GM15510 (cell line): ENCODE data around the gene SSR1.

ENCODE experiments used
- POLR2A ChIP-seq: IDR thresholded peaks from 3 replicates; pipeline ENCODE4 v1.6.1; 2011; ENCODE audit warnings: borderline replicate concordance; ENCODE audit not compliant: insufficient read length; ENCODE audit errors: extremely low read depth

SSR1 gene

GRCh38 chr6:7232351-7232750 is 80.6 kb downstream of the SSR1 start:
- TF ChIP-seq POLR2A: no peak

- no peak for TF ChIP-seq POLR2A
Observed at GRCh38 chr6:7230956-7231713, 81.9 kb downstream of the SSR1 start.

GRCh38 chr6:7230327-7230691 is 82.7 kb downstream of the SSR1 start:
- no peak for TF ChIP-seq POLR2A

- TF ChIP-seq POLR2A: no peak
Observed at GRCh38 chr6:7229376-7230326, 83.3 kb downstream of the SSR1 start.

DNA sequence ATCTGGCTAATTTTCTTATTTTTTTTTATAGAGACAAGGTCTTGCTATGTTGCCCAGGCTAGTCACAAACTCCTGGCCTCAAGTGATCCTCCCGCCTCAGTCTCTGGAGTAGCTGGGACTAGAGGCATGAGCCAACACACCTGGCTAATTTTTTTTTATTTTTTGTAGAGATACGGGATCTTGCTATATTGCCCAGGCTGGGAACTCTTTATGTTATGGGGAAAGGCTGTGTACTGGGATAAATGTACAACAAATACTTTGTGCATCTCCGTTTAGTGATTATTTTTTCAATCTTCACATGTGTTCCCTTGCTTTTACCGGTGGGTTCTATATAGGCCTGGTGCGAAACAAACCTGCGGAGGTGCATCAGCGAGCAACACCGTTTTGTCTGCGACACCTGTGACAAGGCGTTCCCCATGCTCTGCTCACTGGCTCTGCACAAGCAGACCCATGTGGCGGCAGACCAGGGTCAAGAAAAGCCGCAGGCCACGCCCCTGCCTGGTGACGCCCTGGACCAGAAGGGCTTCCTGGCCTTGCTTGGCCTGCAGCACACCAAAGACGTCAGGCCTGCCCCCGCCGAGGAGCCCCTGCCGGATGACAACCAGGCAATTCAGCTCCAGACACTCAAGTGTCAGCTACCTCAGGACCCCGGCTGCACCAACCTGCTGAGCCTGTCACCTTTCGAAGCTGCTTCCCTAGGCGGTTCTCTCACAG is 84.2 kb downstream of the SSR1 start:
- no peak for TF ChIP-seq POLR2A

GRCh38 chr6:7224731-7225130 is 88.3 kb downstream of the SSR1 start:
- no peak for TF ChIP-seq POLR2A

DNA sequence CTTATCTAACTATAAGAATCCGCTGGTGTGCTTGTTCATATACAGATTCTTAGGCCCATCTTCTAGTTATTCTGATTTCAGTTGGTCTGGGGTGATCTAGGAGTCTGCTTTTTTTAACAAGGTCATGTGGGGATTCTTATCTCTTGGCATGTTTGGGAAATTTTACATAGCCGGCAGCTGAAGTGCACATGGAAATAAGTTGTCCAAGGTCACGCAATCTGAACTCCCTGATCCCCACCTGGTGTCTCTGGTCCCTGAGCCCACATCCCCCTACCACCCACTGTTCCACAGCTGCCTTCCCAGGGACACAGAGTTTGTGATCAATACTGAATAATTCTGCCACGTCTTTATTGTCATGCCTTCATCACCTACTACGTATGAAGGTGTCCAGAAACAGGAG is 90.8 kb downstream of the SSR1 start:
- no peak for TF ChIP-seq POLR2A

- no peak for TF ChIP-seq POLR2A
Observed at GRCh38 chr6:7219310-7219709, 93.7 kb downstream of the SSR1 start.

DNA sequence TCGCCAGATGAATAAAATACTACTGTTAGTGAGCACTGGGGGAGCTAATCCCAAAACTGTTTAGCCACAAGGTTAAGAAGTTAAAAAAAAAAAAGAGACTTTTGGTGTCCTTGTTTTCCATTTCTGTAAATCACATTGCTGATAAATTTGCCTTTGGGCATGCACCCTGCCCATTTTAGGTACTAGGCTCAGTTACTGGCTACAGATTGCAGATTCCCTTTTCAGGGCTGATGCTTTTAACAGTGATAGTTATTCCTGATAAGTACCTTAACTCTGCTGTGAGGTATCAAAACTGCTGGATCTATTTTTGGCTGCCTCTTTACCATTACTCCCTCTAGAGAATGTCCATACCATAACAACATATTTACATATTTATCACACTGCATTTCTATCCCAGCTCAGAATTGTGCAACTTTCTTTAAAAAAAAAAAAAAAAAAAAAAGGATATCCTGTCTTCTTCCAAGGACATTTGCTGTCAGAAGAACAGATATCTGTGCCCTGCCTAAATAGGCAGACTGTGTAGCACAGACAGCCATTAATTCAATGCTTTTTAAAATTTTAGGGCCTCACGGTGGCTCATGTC is 94.5 kb downstream of the SSR1 start:
- TF ChIP-seq POLR2A: no peak
